SK-N-SH treated with all-trans-retinoic acid at 6 μM for 48 hours (cell line): ENCODE measurements around the gene KAT5.

Source experiments
- ATAC-seq: fragments of 200-7000 bp; cut with Tn5 transposase; 3 replicates; pipeline ENCODE4 v1.9.1; 2020; ENCODE audit warnings: mild to moderate bottlenecking, moderate library complexity
- ARNTL ChIP-seq: fragments of 450-650 bp; formaldehyde crosslinking; IDR thresholded peaks from 2 replicates; pipeline ENCODE4 v1.5.0; 2020; ENCODE audit warnings: low read depth, mild to moderate bottlenecking, moderate library complexity, borderline replicate concordance
- BACH2 ChIP-seq: fragments of 250-450 bp; sonication (Bioruptor Pico); IDR thresholded peaks from 2 replicates; pipeline ENCODE4 v1.9.0; 2021; ENCODE audit warnings: mild to moderate bottlenecking, borderline replicate concordance
- CREB5 ChIP-seq: fragments of 250-450 bp; sonication (Bioruptor Pico); IDR thresholded peaks from 2 replicates; pipeline ENCODE4 v1.5.1; 2020; ENCODE audit warnings: low read depth, mild to moderate bottlenecking, moderate library complexity
- CSRNP3 ChIP-seq: fragments of 250-450 bp; sonication (Bioruptor Pico); IDR thresholded peaks from 2 replicates; pipeline ENCODE4 v1.5.1; 2021; ENCODE audit warnings: mild to moderate bottlenecking, moderate library complexity
- ESRRG ChIP-seq: fragments of 250-450 bp; sonication (Bioruptor Pico); IDR thresholded peaks from 2 replicates; pipeline ENCODE4 v1.6.1; 2021; ENCODE audit warnings: mild to moderate bottlenecking
- GLIS3 ChIP-seq: fragments of 250-450 bp; sonication (Bioruptor Pico); IDR thresholded peaks from 2 replicates; pipeline ENCODE4 v1.5.0; 2020; ENCODE audit warnings: mild to moderate bottlenecking, moderate library complexity
- ISL1 ChIP-seq: fragments of 250-450 bp; sonication (Bioruptor Pico); IDR thresholded peaks from 2 replicates; pipeline ENCODE4 v2.1.2; 2022; ENCODE audit warnings: mild to moderate bottlenecking, moderate library complexity
- OSR1 ChIP-seq: fragments of 250-450 bp; sonication (Bioruptor Pico); IDR thresholded peaks from 2 replicates; pipeline ENCODE4 v1.8.0; 2022; ENCODE audit warnings: moderate library complexity, mild to moderate bottlenecking, inconsistent platforms
- PPARA ChIP-seq: fragments of 250-450 bp; sonication (Bioruptor Pico); IDR thresholded peaks from 2 replicates; pipeline ENCODE4 v1.5.0; 2020; ENCODE audit warnings: mild to moderate bottlenecking, borderline replicate concordance
- RARB ChIP-seq: fragments of 250-450 bp; sonication (Bioruptor Pico); IDR thresholded peaks from 2 replicates; pipeline ENCODE4 v1.8.0; 2021; ENCODE audit warnings: mild to moderate bottlenecking, moderate library complexity
- SNAI2 ChIP-seq: fragments of 250-450 bp; sonication (Bioruptor Pico); IDR thresholded peaks from 2 replicates; pipeline ENCODE4 v1.5.0; 2020; ENCODE audit warnings: mild to moderate bottlenecking, moderate library complexity
- TCF4 ChIP-seq: fragments of 250-450 bp; sonication (Bioruptor Pico); IDR thresholded peaks from 2 replicates; pipeline ENCODE4 v1.8.0; 2021; ENCODE audit warnings: mild to moderate bottlenecking, moderate library complexity, borderline replicate concordance
- TOX ChIP-seq: fragments of 250-450 bp; sonication (Bioruptor Pico); IDR thresholded peaks from 2 replicates; pipeline ENCODE4 v1.8.0; 2021; ENCODE audit warnings: mild to moderate bottlenecking, moderate library complexity, borderline replicate concordance
- ZC3H10 ChIP-seq: fragments of 250-450 bp; sonication (Bioruptor Pico); IDR thresholded peaks from 2 replicates; pipeline ENCODE4 v1.5.1; 2021; ENCODE audit warnings: mild to moderate bottlenecking, moderate library complexity
- ZFP3 ChIP-seq: fragments of 250-450 bp; sonication (Bioruptor Pico); IDR thresholded peaks from 2 replicates; pipeline ENCODE4 v1.5.0; 2020; ENCODE audit warnings: mild to moderate bottlenecking, moderate library complexity
- ZFP30 ChIP-seq: fragments of 450-650 bp; formaldehyde crosslinking; IDR thresholded peaks from 2 replicates; pipeline ENCODE4 v1.5.0; 2022; ENCODE audit warnings: mild to moderate bottlenecking, moderate library complexity
- ZNF565 ChIP-seq: fragments of 450-650 bp; formaldehyde crosslinking; conservative IDR thresholded peaks from 2 replicates; pipeline ENCODE4 v1.5.0; 2020; ENCODE audit warnings: low read depth, mild to moderate bottlenecking, moderate library complexity
- ZNF70 ChIP-seq: fragments of 450-650 bp; formaldehyde crosslinking; IDR thresholded peaks from 2 replicates; pipeline ENCODE4 v1.5.0; 2020; ENCODE audit warnings: mild to moderate bottlenecking, moderate library complexity
- ZNF8 ChIP-seq: fragments of 450-650 bp; formaldehyde crosslinking; IDR thresholded peaks from 2 replicates; pipeline ENCODE4 v1.5.0; 2020; ENCODE audit warnings: mild to moderate bottlenecking, moderate library complexity
- TF ChIP-seq, protein P1 (sequence below): fragments of 250-450 bp; sonication (Bioruptor Pico); IDR thresholded peaks from 2 replicates; pipeline ENCODE4 v1.8.0; 2021; ENCODE audit warnings: low read depth, mild to moderate bottlenecking, moderate library complexity, borderline replicate concordance
- TF ChIP-seq, protein P2 (sequence below): fragments of 250-450 bp; sonication (Bioruptor Pico); IDR thresholded peaks from 2 replicates; pipeline ENCODE4 v1.5.0; 2020; ENCODE audit warnings: mild to moderate bottlenecking, moderate library complexity

KAT5 gene

DNA sequence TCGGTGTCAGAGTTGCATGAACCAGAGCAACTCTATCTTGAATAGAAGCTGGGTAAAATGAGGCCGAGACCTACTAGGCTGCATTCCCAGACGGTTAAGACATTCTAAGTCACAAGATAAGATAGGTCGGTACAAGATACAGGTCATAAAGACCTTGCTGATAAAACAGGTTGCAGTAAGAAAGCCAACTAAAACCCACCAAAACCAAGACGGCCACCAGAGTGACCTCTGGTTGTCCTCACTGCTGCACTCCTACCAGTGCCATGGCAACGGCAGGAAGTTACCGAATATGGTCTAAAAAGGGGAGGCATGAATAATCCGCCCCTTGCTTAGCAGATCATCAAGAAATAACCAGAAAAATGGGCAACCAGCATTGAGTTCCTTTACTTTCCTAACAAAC is 2.4 kb upstream of the KAT5 start:
- no peak for ATAC-seq
- TF ChIP-seq ZNF565 (CRISPR knock-in tag) (no peak), SNAI2 (CRISPR knock-in tag) (no peak), ZFP3 (CRISPR knock-in tag) (no peak), ZC3H10 (CRISPR knock-in tag) (no peak), ISL1 (CRISPR knock-in tag) (no peak), ESRRG (CRISPR knock-in tag) (no peak), BACH2 (CRISPR knock-in tag) (no peak), OSR1 (no peak), PPARA (no peak), CSRNP3 (no peak), CREB5 (no peak), RARB (CRISPR knock-in tag) (no peak), TOX (CRISPR knock-in tag) (no peak), ARNTL (CRISPR knock-in tag) (no peak), GLIS3 (CRISPR knock-in tag) (no peak), ZNF8 (CRISPR knock-in tag) (no peak), ZNF70 (CRISPR knock-in tag) (no peak), TCF4 (CRISPR knock-in tag) (no peak)
- TF ChIP-seq, protein P1, sequence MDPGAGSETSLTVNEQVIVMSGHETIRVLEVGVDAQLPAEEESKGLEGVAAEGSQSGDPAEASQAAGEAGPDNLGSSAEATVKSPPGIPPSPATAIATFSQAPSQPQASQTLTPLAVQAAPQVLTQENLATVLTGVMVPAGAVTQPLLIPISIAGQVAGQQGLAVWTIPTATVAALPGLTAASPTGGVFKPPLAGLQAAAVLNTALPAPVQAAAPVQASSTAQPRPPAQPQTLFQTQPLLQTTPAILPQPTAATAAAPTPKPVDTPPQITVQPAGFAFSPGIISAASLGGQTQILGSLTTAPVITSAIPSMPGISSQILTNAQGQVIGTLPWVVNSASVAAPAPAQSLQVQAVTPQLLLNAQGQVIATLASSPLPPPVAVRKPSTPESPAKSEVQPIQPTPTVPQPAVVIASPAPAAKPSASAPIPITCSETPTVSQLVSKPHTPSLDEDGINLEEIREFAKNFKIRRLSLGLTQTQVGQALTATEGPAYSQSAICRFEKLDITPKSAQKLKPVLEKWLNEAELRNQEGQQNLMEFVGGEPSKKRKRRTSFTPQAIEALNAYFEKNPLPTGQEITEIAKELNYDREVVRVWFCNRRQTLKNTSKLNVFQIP (CRISPR knock-in tag): no peak
- TF ChIP-seq, protein P2, sequence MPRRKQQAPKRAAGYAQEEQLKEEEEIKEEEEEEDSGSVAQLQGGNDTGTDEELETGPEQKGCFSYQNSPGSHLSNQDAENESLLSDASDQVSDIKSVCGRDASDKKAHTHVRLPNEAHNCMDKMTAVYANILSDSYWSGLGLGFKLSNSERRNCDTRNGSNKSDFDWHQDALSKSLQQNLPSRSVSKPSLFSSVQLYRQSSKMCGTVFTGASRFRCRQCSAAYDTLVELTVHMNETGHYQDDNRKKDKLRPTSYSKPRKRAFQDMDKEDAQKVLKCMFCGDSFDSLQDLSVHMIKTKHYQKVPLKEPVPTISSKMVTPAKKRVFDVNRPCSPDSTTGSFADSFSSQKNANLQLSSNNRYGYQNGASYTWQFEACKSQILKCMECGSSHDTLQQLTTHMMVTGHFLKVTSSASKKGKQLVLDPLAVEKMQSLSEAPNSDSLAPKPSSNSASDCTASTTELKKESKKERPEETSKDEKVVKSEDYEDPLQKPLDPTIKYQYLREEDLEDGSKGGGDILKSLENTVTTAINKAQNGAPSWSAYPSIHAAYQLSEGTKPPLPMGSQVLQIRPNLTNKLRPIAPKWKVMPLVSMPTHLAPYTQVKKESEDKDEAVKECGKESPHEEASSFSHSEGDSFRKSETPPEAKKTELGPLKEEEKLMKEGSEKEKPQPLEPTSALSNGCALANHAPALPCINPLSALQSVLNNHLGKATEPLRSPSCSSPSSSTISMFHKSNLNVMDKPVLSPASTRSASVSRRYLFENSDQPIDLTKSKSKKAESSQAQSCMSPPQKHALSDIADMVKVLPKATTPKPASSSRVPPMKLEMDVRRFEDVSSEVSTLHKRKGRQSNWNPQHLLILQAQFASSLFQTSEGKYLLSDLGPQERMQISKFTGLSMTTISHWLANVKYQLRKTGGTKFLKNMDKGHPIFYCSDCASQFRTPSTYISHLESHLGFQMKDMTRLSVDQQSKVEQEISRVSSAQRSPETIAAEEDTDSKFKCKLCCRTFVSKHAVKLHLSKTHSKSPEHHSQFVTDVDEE (CRISPR knock-in tag): no peak

GRCh38 chr11:65710421-65710820 is 1.6 kb upstream of the KAT5 start:
- TF ChIP-seq ZC3H10 (CRISPR knock-in tag) (no peak), ZFP3 (CRISPR knock-in tag) (no peak), PPARA (no peak), ZNF70 (CRISPR knock-in tag) (no peak), ZNF8 (CRISPR knock-in tag) (no peak), OSR1 (no peak), RARB (CRISPR knock-in tag) (no peak), CSRNP3 (no peak), ARNTL (CRISPR knock-in tag) (no peak), TOX (CRISPR knock-in tag) (no peak), GLIS3 (CRISPR knock-in tag) (no peak), ZFP30 (CRISPR knock-in tag) (no peak), TCF4 (CRISPR knock-in tag) (no peak), SNAI2 (CRISPR knock-in tag) (no peak)
- TF ChIP-seq, protein P1 (CRISPR knock-in tag): no peak
- no peak for ATAC-seq
